Esophagus muscularis mucosa (tissue), 4 donors: Measurements from ENCODE around the gene BSN. TPM values are rescaled to one million over a fixed set of nuclear protein-coding genes. Genes with fewer than 3 reads are reported as not detected.

Experiments
- DNase-seq: peaks from one replicate; pipeline ENCODE4 v3.0.0-alpha.2; 2017; ENCODE audit errors: extremely low spot score
- H3K27ac ChIP-seq, 4 donors: fragments of 200-600 bp; sonication (generic); replicated peaks in 1 of 4; 1 replicate in 3 of 4; 2 replicates in 1 of 4; pipeline ENCODE4 v1.5.1; 2016 to 2019; ENCODE audit warnings: mild to moderate bottlenecking in 1 of 4
- H3K27me3 ChIP-seq, 4 donors: fragments of 200-600 bp; sonication (generic); one replicate each; pipeline versions ENCODE4 v1.5.1 to v1.6.0; 2016 to 2019
- H3K36me3 ChIP-seq, 4 donors: fragments of 200-600 bp; sonication (generic); one replicate each; pipeline ENCODE4 v1.5.1; 2016 to 2019
- H3K4me1 ChIP-seq, 4 donors: fragments of 200-600 bp; sonication (generic); one replicate each; pipeline ENCODE4 v1.5.1; 2016 to 2019
- H3K4me3 ChIP-seq, 4 donors: fragments of 200-600 bp; sonication (generic); 1 replicate in 2 of 4; 2 replicates in 2 of 4; pipeline ENCODE4 v1.5.1; 2016 to 2019; ENCODE audit warnings: mild to moderate bottlenecking in 4 of 4, moderate library complexity in 1 of 4
- H3K9me3 ChIP-seq, 4 donors: fragments of 200-600 bp; sonication (generic); 1 replicate in 3 of 4; 2 replicates in 1 of 4; pipeline ENCODE4 v1.5.1; 2016 to 2019
- EP300 ChIP-seq: sonication (generic); formaldehyde crosslinking; IDR thresholded peaks from one replicate; pipeline ENCODE4 v1.6.1; 2017; ENCODE audit warnings: antibody characterized with exemption
- POLR2A ChIP-seq: fragments of 450-650 bp; IDR thresholded peaks from one replicate; pipeline ENCODE4 v1.6.1; 2017; ENCODE audit warnings: antibody characterized with exemption, moderate library complexity, mild to moderate bottlenecking, low read depth
- POLR2AphosphoS5 ChIP-seq, 2 donors: sonication (generic); formaldehyde crosslinking; IDR thresholded peaks; one replicate each; pipeline ENCODE4 v1.6.1; 2017; ENCODE audit warnings: antibody characterized with exemption in 2 of 2
- WGBS: methylation state at CpG from one replicate; pipeline ENCODE4 v1.1.5; 2018; 5-methylcytosine and 5-hydroxymethylcytosine counted together
- intact Hi-C: fragments of 100-400 bp; cut with DNase I; formaldehyde crosslinking; loops from one replicate; pipeline ENCODE4 v1.15.1; 2023
- total RNA-seq, 4 donors: library from RNA; depleted of rRNA; stranded (reverse); fragments of >200 nt; gene quantifications; one replicate each; pipeline versions ENCODE4 v1.1.0 to v1.2.1, GENCODE V29; 2016
- TF ChIP-seq, protein P1 (sequence below), 3 experiments: fragments of 200-600 bp in 2 of 3; fragments of 450-650 bp in 1 of 3; sonication (generic) in 2 of 3; IDR thresholded peaks; one replicate each; pipeline ENCODE4 v1.5.1; 2017 to 2019; ENCODE audit warnings: antibody characterized with exemption in 3 of 3, mild to moderate bottlenecking in 2 of 3, moderate library complexity in 1 of 3

Gene BSN
- total RNA-seq, 4 donors from 2014 or later, result 0.42 to 1.7 (median 0.78) TPM

DNA sequence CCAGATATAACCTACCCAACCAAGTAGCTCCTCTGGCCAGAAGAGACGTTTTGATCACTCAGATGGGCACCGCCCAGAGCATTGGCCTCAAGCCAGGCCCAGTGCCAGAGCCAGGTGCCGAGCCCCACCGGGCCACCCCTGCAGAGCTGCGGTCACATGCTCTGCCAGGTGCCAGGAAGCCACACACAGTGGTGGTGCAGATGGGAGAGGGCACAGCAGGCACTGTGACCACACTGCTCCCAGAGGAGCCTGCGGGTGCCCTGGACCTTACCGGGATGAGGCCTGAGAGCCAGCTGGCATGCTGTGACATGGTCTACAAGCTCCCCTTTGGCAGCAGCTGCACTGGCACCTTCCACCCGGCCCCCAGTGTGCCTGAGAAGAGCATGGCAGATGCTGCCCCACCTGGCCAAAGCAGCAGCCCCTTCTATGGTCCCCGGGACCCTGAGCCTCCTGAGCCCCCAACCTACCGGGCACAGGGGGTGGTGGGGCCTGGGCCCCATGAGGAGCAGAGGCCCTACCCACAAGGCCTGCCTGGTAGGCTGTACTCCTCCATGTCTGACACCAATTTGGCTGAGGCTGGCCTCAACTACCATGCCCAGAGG, 100.8 kb downstream of the BSN start:
- DNase-seq, result no peak
- intact Hi-C loops, result no loop called here
- TF ChIP-seq, protein P1, sequence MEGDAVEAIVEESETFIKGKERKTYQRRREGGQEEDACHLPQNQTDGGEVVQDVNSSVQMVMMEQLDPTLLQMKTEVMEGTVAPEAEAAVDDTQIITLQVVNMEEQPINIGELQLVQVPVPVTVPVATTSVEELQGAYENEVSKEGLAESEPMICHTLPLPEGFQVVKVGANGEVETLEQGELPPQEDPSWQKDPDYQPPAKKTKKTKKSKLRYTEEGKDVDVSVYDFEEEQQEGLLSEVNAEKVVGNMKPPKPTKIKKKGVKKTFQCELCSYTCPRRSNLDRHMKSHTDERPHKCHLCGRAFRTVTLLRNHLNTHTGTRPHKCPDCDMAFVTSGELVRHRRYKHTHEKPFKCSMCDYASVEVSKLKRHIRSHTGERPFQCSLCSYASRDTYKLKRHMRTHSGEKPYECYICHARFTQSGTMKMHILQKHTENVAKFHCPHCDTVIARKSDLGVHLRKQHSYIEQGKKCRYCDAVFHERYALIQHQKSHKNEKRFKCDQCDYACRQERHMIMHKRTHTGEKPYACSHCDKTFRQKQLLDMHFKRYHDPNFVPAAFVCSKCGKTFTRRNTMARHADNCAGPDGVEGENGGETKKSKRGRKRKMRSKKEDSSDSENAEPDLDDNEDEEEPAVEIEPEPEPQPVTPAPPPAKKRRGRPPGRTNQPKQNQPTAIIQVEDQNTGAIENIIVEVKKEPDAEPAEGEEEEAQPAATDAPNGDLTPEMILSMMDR (IDR thresholded peaks at IDR 0.05), result no peak
- no peak for TF ChIP-seq EP300
- no peak for TF ChIP-seq POLR2AphosphoS5 (IDR thresholded peaks at IDR 0.05)
- no peak for TF ChIP-seq POLR2A
- Histone ChIP-seq H3K36me3 (no peaks in the 10 kb centered on the region), H3K4me1 (peaks cover 0 to 7% (median 6%) of the 10 kb centered on the region in 4 donors), H3K27ac (no peak overlapping the region), H3K27me3 (peaks cover 0 to 12% (median 0%) of the 10 kb centered on the region in 4 donors), H3K4me3 (no peak overlapping the region), H3K9me3 (no peaks in the 10 kb centered on the region)
- WGBS, result 80% methylated on average over 3 of the region's 10 CpGs

- TF ChIP-seq POLR2AphosphoS5 (IDR thresholded peaks at IDR 0.05) (no peak), EP300 (no peak), POLR2A (no peak)
- no peaks in the 10 kb centered on the region for H3K9me3 ChIP-seq
- no peak overlapping the region for H3K27ac ChIP-seq
- H3K27me3 ChIP-seq, result peaks cover 0 to 12% (median 0%) of the 10 kb centered on the region in 4 donors
- peaks cover 0 to 7% (median 6%) of the 10 kb centered on the region in 4 donors for H3K4me1 ChIP-seq
- WGBS, result 97% methylated on average over 16 of the region's 19 CpGs
- intact Hi-C loops, result no loop called here
- no peak overlapping the region for H3K4me3 ChIP-seq
- DNase-seq, result no peak
- no peaks in the 10 kb centered on the region for H3K36me3 ChIP-seq
These were observed 101.5 kb downstream of the BSN start for GRCh38 chr3:49655731-49656285.

DNA sequence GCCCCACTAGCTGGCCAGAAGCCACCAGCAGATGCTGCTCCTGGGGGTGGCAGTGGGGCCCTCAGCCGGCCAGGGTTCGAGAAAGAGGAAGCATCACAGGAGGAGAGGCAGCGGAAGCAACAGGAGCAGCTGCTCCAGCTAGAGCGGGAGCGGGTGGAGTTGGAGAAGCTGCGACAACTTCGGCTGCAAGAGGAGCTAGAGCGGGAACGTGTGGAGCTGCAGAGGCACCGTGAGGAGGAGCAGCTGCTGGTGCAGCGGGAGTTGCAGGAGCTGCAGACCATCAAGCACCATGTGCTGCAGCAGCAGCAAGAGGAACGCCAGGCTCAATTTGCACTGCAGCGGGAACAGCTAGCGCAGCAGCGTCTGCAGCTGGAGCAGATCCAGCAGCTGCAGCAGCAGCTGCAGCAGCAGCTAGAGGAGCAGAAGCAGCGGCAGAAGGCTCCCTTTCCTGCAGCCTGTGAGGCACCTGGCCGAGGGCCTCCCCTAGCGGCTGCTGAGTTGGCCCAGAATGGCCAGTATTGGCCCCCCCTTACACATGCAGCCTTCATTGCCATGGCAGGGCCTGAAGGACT, 102.3 kb downstream of the BSN start:
- Histone ChIP-seq H3K36me3 (no peaks in the 10 kb centered on the region), H3K9me3 (no peaks in the 10 kb centered on the region), H3K4me1 (peaks cover 0 to 7% (median 6%) of the 10 kb centered on the region in 4 donors), H3K4me3 (no peak overlapping the region), H3K27ac (no peak overlapping the region), H3K27me3 (peaks cover 0 to 15% (median 0%) of the 10 kb centered on the region in 4 donors)
- 57% methylated on average over 14 of the region's 18 CpGs for WGBS
- DNase-seq, result no peak
- no peak for TF ChIP-seq POLR2A
- TF ChIP-seq, protein P1 (IDR thresholded peaks at IDR 0.05), result no peak
- no peak for TF ChIP-seq POLR2AphosphoS5 (IDR thresholded peaks at IDR 0.05)
- TF ChIP-seq EP300, result no peak
- intact Hi-C loops, result no loop called here

GRCh38 chr3:49657208-49657915, 103.1 kb downstream of the BSN start:
- no peaks in the 10 kb centered on the region for H3K9me3 ChIP-seq
- H3K27me3 ChIP-seq, result peaks cover 0 to 22% (median 0%) of the 10 kb centered on the region in 4 donors
- H3K27ac ChIP-seq, result no peak overlapping the region
- H3K4me3 ChIP-seq, result no peak overlapping the region
- intact Hi-C loops, result no loop called here
- TF ChIP-seq POLR2A (no peak), POLR2AphosphoS5 (IDR thresholded peaks at IDR 0.05) (no peak), EP300 (no peak)
- TF ChIP-seq, protein P1 (IDR thresholded peaks at IDR 0.05), result no peak
- H3K36me3 ChIP-seq, result no peaks in the 10 kb centered on the region
- no peak for DNase-seq
- peaks cover 0 to 7% (median 6%) of the 10 kb centered on the region in 4 donors for H3K4me1 ChIP-seq
- 94% methylated on average over 30 of the region's 36 CpGs for WGBS

DNA sequence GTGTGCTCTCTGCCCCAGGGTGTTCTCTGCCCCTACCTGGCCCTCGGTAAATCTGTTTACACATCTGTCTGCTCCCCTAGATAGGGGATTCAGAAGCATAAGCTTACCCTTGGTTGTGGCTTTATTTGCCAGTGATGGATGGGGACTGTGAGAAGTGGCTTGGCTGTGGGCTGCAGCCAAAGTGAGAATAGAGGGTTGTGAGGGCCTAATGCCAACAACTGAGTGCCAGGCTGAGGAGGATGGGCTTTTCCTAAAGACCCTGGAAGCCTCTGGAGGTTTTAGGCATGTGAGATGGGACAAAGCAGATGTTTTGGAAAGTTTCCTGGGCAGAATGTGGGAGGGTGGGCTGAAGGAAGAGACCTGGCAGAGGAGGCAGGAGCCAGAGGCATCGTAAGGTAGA, 104.4 kb downstream of the BSN start:
- Histone ChIP-seq H3K36me3 (no peaks in the 10 kb centered on the region), H3K9me3 (no peaks in the 10 kb centered on the region), H3K4me3 (no peak overlapping the region), H3K27ac (no peak overlapping the region), H3K4me1 (peaks cover 0 to 7% (median 6%) of the 10 kb centered on the region in 4 donors), H3K27me3 (peaks cover 0 to 36% (median 0%) of the 10 kb centered on the region in 4 donors)
- no peak for DNase-seq
- intact Hi-C loops, result no loop called here
- WGBS, result 75% methylated on average over 2 of the region's 2 CpGs
- TF ChIP-seq EP300 (no peak), POLR2A (no peak), POLR2AphosphoS5 (IDR thresholded peaks at IDR 0.05) (no peak)
- TF ChIP-seq, protein P1 (IDR thresholded peaks at IDR 0.05), result no peak
